ENCODE data around the gene ATG9A.
A peak's percentile ranks its signal among the peaks of the same experiment; 100 is the strongest.
"Not testable (repeated sequence)": the region's sequence is repeated elsewhere in the genome, so short reads cannot be mapped to it uniquely, and the experiment has no call there.

Gene ATG9A

DNA sequence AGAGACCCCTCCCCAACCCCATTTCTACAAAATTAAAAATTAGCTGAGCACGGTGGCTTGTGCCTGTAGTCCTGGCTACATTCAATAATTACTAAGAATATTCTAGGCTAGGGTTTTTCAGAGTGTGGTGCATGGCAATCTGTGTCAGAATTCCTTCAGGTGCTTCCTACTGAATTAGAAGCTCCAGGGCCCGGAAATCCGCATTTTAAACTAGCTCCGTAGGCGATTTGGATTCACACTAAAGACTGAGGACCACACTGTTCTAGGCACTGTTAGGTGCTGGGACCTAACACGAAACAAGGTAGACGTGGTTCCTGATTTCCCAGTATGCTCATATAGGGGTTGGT is 23.5 kb downstream of the ATG9A start:
- DNase-seq, result no peak

DNA sequence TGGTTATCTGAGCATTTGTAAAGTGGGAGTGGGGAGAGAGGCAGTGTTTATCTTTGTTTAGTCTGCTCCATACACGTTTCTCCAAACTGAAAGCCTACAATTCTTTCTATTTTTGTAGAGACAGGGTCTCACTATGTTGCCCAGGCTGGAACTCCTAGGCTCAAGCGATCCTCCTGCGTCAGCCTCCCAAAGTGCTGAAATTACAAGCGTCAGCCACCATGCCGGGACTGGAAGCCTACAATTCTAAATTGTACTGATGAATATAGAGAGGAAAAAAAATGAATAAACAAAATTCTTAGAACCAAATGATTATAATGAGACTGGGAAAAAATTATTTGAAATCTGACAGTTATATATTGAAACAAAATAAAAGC is 24.3 kb downstream of the ATG9A start:
- DNase-seq, result no peak

DNA sequence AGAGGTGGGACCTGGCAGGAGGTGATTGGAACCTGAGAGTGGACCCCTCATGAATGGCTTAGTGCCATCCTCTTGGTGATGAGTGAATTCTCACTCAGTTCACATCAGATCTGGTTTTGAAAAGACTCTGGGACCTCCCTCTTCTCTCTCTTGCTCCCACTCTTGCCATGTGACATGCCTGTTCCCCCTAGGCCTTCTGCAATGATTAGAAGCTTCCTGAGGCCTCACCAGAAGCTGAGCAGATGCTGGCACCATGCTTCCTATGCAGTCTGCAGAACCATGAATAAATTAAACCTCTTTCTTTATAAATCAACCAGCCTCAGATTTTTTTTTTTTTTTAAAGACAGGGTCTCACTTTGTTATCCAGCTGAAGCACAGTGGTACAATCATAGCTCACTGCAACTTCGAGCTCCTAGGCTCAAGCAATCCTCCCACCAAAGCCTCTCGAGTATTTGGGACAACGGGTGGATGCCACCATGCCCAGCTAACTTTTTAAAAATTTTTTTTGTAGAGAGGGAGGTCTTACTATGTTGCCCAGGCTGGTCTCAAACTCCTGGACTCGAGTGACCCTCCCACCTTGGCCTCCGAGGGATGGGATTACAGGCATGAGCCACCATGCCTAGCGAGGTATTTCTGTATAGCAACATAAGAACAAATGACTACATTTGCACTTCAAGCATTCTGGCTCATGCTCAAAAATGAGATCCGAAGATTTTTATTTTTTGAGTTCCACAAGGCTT is 24.8 kb downstream of the ATG9A start:
- DNase-seq, result no peak

DNA sequence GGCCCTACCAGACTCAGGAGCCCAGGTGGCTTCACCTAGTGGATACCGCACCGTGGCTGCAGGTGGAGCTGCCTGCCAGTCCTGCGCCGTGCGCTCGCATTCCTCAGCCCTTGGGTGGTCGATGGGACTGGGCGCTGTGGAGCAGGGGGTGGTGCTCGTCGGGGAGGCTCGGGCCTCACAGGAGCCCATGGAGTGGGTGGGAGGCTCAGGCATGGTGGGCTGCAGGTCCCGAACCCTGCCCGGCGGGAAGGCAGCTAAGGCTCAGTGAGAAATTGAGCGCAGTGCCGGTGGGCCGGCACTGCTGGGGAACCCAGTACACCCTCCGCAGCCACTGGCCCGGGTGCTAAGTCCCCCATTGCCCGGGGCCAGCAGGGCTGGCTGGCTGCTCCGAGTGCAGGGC is 28.1 kb downstream of the ATG9A start:
- not testable (repeated sequence) for DNase-seq

DNA sequence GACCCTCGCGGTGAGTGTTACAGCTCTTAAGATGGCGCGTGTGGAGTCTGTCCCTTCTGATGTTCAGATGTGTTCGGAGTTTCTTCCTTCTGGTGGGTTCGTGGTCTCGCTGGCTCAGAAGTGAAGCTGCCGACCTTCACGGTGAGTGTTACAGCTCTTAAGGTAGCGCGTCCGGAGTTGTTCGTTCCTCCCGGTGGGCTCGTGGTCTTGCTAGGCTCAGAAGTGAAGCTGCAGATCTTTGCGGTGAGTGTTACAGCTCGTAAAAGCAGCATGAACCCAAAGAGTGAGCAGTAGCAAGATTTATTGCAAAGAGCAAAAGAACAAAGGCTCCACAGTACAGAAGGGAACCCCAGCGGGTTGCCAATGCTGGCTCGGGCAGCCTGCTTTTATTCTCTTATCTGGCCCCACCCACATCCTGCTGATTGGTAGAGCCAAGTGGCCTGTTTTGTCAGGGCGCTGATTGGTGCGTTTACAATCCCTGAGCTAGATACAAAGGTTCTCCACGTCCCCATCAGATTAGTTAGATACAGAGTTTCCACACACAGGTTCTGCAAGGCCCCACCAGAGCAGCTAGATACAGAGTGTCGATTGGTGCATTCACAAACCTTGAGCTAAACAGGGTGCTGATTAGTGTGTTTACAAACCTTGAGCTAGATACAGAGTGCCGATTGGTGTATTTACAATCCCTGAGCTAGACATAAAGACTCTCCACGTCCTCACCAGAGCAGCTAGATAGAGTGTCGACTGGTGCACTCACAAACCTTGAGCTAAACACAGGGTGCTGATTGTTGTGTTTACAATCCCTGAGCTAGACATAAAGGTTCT is 28.7 kb downstream of the ATG9A start:
- not testable (repeated sequence) for DNase-seq

DNA sequence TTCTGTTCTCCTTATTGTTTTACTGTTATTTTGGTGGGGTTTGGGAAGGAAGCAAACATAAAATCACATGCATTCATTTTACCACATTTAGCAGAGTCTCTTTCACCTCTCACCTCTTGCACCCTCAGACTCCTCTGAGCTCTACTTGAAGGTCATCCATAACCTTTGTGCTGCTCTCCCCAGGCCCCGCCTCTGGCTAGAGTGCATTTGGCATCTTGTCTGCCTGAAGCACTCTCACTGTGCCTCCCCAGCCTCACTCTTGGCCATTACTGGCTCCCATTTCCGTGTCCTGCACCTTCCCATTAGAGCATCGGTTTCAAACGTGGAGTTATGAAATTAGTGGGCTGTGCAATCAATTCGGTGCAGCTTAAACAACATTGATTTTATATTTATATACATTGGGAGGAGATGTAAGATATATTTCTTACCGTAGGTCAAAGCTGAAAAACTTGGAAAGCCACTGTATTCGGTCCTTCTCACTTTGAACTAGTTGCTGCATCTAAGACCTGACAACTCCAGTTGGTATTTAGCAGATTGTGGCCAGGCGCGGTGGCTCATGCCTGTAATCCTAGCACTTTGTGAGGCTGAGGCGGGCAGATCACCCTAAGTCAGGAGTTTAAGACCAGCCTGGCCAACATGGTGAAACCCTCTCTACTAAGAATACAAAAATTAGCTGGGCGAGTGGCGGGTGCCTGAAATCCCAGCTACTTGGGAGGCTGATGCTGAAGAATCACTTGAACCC is 29.8 kb downstream of the ATG9A start:
- no peak for DNase-seq

DNA sequence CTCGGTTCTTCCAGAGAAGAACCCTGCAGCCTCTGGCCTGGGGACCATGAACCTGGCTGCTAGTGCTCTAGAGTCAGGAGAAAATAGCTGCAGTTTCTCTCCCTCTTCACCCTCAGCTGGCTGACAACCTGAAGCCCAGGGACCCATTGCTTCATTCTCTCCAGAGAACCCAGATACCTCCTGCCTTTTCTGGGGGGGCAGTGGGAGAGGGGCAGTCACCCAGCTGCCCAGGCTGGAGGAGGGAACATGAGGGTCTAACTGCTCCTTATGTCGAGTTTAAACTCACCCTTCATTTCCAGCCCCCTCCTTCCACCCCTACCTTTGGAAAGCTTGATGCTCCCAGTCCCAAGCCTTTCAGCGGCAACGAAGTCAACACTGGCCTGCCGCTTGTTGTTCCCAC is 30.5 kb downstream of the ATG9A start:
- no peak for DNase-seq

DNA sequence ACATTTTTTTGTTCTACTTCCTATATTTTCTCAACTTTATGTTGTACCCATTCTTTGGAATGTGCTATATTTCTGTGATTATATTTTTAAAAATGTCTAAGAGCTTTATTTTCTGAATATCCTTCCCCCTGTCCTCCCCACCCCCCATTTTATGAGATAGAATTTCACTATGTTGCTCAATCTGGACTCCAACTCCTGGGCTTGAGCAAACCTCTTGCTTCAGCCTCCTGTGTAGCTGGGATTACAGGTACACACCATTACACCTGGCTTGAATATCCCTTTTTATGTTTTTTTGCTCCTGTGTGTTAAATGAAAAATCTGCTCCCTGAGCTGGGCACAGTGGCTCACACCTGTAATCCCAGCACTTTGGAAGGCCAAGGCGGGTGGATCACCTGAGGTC is 32.0 kb downstream of the ATG9A start:
- DNase-seq, result no peak

DNA sequence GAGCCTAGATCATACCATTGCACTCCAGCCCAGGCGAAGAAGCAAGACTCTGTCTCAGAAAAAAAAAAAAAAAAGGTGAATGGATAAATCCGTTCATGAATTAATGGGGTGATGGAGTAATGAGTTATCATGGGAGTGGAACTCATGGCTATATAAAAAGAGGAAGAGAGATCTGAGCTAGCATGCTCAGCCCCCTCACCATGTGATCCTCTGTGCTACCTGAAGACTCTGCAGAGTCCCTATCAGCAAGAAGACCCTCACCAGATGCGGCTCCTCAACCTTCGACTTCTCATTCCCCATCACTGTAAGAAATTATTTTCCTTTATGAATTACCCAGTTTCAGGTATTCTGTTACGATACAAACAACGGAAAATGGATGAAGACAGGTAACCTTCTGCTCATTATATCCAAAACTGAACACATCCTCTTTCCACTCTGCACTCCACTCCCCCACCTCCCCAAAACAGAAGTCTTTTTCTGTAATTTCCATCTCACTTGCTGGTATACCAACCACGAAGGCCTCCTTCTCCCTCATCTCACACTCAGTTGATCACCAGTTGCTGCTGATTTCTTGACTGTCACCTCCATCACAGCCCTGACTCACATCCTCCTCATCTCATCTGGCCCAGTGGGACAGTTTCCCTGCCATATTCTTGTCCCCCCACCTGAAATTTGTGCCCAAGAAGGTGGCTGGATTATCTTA is 42.5 kb downstream of the ATG9A start:
- DNase-seq, result no peak

DNA sequence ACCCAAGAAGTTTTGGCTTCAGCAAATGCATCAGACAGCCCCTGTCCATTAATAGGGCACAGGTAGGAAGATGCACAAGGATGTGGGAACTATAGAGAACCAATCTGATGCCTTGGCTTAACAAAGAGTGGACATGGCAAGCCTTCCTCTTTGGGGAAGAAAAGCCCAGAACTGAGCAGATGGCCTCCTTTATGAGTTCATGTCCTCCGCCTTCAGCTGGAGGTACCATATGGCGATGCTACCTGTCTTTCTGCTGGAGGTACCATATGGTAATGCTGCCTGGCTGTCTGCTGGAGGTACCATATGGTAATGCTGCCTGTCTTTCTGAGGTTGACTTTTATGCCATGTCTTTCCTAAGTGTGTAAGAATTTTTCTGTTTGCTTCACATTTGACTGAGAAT is 45.3 kb downstream of the ATG9A start:
- DNase-seq, result no peak

DNA sequence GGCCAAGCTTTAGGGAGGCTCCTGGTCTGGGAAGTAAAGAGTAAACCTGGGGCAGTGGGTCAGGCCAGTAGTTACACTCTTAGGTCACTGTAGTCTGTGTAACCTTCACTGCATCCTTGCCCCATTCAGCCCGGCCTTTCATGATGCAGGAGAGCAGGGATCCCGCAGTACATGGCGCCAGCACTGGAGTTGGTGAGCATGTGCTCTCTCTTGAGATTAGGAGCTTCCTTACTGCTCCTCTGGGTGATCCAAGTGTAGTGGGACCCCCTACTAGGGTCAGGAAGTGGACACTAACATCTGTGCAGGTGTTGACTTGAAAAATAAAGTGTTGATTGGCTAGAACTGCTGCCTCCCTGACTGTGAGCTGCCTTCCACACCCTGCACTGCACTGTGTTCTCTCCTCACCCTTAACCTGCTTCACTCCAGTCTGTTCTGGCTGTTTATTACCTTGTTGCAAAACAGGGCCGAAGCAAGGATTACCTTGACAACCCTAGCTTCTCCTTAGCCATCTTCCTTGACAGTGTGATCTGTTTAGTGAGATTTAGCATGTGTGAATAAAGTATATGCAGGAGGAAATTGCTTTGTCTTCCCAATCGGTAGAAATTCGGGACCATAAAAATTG is 46.2 kb downstream of the ATG9A start:
- DNase-seq, result no peak

DNA sequence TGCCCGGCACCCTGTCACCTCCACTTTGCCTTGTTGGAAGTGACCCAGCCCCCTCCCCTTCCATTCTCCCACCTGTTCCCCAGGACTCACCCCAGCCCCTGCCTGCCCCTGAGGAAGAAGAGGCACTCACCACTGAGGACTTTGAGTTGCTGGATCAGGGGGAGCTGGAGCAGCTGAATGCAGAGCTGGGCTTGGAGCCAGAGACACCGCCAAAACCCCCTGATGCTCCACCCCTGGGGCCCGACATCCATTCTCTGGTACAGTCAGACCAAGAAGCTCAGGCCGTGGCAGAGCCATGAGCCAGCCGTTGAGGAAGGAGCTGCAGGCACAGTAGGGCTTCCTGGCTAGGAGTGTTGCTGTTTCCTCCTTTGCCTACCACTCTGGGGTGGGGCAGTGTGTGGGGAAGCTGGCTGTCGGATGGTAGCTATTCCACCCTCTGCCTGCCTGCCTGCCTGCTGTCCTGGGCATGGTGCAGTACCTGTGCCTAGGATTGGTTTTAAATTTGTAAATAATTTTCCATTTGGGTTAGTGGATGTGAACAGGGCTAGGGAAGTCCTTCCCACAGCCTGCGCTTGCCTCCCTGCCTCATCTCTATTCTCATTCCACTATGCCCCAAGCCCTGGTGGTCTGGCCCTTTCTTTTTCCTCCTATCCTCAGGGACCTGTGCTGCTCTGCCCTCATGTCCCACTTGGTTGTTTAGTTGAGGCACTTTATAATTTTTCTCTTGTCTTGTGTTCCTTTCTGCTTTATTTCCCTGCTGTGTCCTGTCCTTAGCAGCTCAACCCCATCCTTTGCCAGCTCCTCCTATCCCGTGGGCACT is 46.9 kb downstream of the ATG9A start:
- peak; percentile 23 to 57 for DNase-seq

DNA sequence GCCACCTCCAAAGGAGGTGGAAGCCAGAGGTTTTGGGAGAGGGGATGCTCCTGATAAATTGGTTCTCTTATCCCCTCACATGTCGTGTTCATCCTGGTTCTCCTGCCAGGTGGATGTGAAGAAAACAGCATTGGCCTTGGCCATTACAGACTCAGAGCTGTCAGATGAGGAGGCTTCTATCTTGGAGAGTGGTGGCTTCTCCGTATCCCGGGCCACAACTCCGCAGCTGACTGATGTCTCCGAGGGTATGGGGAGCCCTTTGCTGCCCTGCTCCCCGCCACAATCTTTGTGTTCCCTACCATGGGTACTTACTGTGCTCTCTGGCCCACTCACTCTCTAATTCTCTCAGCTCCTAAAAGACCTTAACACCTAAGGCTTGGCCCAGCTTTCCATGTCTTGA is 47.9 kb downstream of the ATG9A start:
- no peak for DNase-seq

DNA sequence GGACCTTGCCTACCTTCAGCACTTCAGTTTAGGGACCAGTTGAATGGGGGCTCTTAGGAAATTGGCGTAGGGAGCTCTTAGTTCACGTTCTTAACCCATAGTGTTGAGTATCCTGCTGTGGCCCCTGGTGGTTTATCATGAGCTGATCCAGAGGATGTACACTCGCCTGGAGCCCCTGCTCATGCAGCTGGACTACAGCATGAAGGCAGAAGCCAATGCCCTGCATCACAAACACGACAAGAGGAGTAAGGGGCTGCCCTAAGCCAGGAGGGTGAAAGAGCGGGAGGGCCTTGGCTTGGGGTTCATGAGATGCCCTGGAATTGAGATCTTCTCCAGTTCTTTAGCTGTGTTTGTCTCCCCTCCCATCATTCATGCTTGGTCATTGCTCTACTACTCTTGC is 48.5 kb downstream of the ATG9A start:
- DNase-seq, result no peak

DNA sequence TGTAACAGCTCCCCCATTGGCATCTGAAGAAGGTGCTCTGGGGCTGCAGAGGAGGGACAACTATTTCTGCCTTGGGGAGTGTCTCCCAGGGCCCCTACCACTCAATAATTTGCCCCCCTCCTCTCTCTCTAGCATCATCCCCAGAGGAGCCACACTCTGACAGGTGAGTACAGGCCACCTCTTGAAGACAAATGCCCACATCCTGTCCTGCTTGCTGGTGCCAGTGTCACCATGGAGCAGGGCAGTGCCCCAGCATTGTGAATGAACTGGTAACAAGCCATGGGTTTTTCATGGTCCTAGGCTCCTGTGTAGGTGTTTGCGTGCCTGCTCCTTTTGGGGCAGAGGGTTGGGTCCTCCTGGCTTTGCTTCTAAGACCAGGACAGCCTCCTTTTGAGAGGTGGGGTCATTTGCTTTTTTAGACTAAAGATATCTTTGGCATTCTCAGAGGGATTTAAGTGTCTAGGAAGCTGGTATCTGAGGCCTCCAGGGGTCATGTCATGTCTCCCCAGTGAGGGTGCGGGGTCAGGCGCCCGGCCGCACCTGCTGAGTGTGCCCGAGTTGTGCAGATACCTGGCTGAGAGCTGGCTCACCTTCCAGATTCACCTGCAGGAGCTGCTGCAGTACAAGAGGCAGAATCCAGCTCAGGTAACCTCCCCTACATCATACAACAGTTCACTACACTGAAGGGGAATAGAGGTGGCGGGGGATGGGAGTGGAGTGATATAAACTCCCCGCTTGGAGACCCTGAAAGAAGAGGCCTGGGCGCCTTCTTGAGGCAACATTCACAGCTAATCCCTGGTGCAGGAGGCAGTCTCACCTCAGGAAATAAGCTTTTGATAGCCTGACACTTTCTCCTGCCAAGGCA is 49.6 kb downstream of the ATG9A start:
- DNase-seq, result no peak

DNA sequence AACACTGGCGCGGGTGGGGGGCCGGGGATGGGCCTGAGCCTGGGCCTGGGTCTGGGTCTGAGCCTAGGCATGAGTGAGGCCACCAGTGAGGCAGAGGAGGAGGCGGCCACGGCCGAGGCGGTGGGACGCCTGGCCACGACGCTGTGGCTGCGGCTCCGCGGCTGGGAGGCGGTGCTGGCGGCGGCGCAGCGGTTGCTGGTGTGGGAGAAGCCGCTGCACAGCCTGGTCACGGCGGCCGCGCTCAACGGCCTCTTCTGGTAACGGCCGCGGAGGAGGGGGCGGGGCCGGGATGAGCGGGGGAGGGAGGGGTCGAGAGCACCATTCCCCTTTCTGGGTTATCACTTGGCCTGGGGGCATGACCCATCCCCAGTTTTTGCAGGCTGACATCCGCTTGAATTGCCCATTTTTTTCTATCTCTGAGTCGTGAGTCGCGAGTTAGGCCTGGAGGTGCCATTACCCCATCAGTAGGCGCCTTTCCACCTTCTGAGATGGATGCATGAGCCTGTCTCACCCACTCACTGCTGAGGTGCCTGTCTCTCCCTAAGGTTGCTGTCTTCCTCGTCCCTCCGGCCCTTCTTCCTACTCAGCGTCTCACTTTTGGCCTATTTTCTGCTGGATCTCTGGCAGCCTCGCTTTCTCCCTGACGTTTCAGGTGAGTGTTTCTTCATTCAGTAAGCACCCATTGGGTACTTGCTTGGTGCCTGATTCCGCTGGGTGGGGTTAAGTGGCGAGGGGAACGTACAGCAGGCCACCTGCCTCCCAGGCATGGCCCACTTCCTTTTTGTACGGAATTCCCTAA is 50.9 kb downstream of the ATG9A start:
- peak in 1 of 2 donors; percentile 24 for DNase-seq

DNA sequence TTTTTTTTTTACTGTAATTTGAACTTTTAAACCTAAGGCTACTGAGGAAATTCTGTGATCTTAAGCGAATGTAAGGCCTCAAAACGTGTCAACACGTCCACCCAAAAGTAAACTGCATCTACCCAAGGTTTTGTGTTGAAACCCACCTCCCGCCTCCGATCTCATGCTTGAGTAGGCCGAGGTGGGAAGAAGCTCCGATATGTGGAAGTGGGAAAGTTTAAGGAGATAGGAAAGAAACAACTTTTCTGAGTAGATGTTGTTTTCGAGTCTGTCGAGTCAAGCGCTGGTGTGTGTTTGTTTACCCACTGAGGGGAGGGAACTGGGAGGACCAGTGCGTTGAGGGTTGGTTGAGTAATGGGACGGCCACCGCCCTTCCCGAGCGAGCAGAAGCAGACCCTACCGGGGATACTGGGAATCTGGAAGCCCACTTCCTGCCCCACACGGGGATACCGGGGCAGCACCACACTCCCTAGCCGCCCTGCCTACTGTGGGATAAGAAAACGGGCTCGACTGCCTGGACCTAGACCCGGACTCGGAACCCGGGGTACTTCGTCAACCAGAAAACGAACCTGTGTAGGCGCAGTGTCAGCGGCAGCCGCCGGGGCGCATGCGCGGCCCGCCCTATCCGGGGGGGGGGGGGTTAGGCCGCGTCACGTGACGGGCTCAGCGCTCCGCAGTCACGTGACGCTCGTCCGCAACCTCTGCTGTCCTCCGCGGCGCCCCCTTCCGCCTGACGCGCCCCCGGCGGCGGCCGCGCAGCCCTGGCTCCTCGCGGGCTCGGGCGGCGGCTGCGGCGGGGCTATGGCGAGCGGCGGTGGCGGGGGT is 51.7 kb downstream of the ATG9A start, which contains the start of gene RETREG2:
Gene RETREG2 (plus strand): TSS at position 724 of the 825 bp plus-strand sequence. CDS start 78 bp downstream, at position 802.
- peak; percentile 83 to 86 for DNase-seq

DNA sequence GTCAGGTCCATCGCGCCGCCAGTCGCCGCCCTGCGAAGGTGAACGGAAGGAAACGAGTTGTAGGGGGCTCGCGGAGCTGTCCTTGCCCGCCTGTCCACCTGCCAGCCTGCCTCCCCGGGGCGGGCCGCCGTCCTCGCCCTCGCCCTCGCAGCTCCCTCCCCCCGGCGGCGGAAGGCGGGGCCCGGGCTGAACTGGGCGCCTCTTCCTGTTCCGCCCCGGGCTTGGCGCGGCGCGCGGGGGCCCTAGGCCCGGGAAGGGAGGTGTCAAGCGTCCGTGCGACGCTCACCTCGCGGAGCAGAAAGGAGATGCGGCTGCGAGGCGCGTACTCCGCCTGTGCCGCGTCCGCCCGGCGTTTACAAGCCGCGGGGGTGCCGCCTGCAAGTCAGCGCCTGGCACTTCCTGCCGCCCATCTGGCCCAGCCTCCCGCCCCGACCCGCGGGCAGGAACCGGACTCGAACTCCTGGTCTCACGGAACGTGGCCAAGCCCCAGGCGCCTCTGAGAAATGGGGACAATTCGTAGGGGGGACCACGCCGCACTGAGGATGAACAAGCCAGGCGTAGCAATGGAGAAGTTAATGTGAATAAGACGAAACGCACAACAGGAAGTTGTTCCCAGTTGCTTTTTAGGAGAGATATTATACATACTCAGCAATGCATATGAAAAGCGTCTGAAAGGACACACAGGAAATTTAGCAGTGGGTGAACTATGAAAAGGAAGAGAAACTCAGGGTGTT is 52.5 kb downstream of the ATG9A start, which contains the start of gene CNPPD1:
Gene CNPPD1 (minus strand): TSS at position 108 of the 734 bp plus-strand sequence. CDS start 97 bp downstream, at position 11.
- peak; percentile 77 to 81 for DNase-seq

Measured in inflammatory macrophage treated with lipopolysaccharide for 1 hour (primary cell).